Body of pancreas (tissue), 4 donors: ENCODE data around the gene GSE1. TPM values are rescaled to one million over a fixed set of nuclear protein-coding genes. Genes with fewer than 3 reads are reported as not detected.
A peak's percentile ranks its signal among the peaks of the same experiment; 100 is the strongest.

ENCODE experiments used
- ATAC-seq: fragments of 150-250 bp; one replicate; pipeline ENCODE4 v1.9.1; 2016
- DNase-seq, 4 donors: peaks; one replicate each; pipeline ENCODE4 v3.0.0-alpha.2; 2019
- H3K27ac ChIP-seq, 4 donors: fragments of 200-600 bp; sonication (generic); 1 replicate in 3 of 4; 2 replicates in 1 of 4; pipeline versions ENCODE4 v1.5.1 to v1.6.1; 2016 to 2019; ENCODE audit warnings: mild to moderate bottlenecking in 1 of 4, mixed read lengths in 1 of 4, moderate library complexity in 1 of 4
- H3K27me3 ChIP-seq, 2 donors: fragments of 200-600 bp; sonication (generic); one replicate each; pipeline ENCODE4 v1.6.0; 2016; ENCODE audit warnings: mild to moderate bottlenecking in 1 of 2
- H3K36me3 ChIP-seq, 2 donors: fragments of 200-600 bp; sonication (generic); replicated peaks in 1 of 2; 2 replicates each; pipeline ENCODE4 v1.5.1; 2016; ENCODE audit warnings: low read depth in 2 of 2; ENCODE audit not compliant: insufficient read depth in 1 of 2
- H3K4me1 ChIP-seq: fragments of 200-600 bp; sonication (generic); one replicate; pipeline ENCODE4 v1.6.0; 2016
- H3K4me3 ChIP-seq, 2 donors: fragments of 200-600 bp; sonication (generic); 1 replicate in 1 of 2; 2 replicates in 1 of 2; pipeline ENCODE4 v1.5.1; 2016 to 2019
- H3K9me3 ChIP-seq, 3 donors: fragments of 200-600 bp; sonication (generic); 1 replicate in 2 of 3; 2 replicates in 1 of 3; pipeline ENCODE4 v1.5.1; 2016
- POLR2A ChIP-seq, 3 donors: fragments of 450-650 bp; IDR thresholded peaks; one replicate each; pipeline ENCODE4 v1.6.1; 2016; ENCODE audit warnings: antibody characterized with exemption in 3 of 3, mild to moderate bottlenecking in 2 of 3
- WGBS, 2 donors: methylation state at CpG; one replicate each; pipeline ENCODE4 v1.1.5; 2017; 5-methylcytosine and 5-hydroxymethylcytosine counted together
- intact Hi-C: fragments of 100-400 bp; cut with DNase I; formaldehyde crosslinking; loops from one replicate; pipeline ENCODE4 v1.15.1; 2023
- total RNA-seq, 2 donors: library from RNA; depleted of rRNA; stranded (reverse); fragments of >200 nt; gene quantifications; one replicate each; pipeline ENCODE4 v1.1.0, GENCODE V29; 2016
- TF ChIP-seq, protein P1 (sequence below), 7 experiments: fragments of 450-650 bp in 4 of 7; fragments of 200-600 bp in 3 of 7; sonication (generic) in 3 of 7; IDR thresholded peaks; one replicate each; pipeline ENCODE4 v1.5.1; 2016 to 2019; ENCODE audit warnings: antibody characterized with exemption in 7 of 7

GSE1 gene
- total RNA-seq, 2 donors from 2014 or later: 76.5 to 221 TPM

DNA sequence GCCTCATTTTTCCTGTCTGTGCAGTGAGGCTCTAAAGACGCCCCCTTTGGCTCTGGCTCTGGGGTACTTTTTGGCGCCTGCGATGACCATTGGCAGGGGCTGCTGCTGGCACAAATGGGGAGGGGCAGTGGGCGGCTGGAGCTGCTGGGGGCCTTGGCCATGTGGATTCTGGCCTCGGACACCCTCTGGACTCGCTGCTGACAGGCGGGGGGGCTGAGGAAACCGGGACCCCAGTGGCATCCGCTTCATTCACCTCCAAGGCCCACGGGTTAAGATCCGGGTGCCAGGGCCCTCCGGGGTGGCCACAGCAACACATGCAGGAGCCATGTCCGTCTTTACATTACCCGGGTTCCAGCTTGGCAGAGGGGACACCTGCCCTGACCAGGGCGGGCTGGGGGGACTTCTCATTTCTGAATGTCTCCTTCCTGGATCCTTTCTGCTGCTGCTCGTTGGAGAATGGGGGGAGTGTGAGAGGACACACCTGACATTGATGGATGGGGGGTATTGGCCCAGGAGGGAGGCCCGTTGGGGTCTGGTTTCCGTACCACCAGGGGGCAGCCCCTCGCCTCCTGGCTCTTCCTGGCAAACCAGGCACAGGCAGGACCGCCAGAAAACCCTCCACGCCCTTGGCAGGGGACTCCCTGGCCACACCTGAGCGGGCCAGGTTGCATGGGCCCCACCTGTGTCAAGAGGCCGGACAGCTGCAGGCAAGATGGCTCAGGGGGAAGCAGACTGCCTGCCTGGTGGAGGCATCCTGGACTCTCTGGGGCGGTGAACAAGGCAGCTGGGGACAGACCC lies 21.8 kb downstream of the GSE1 start:
- H3K4me1 ChIP-seq: peaks cover 96% of the 10 kb centered on the region
- H3K4me3 ChIP-seq: no peak overlapping the region
- H3K27ac ChIP-seq: peak overlapping the region; percentile 74 to 81 (median 76)
- no peaks in the 10 kb centered on the region for H3K27me3 ChIP-seq
- no peak for ATAC-seq
- DNase-seq: no peak
- TF ChIP-seq POLR2A (IDR thresholded peaks at IDR 0.05): no peak
- TF ChIP-seq, protein P1, sequence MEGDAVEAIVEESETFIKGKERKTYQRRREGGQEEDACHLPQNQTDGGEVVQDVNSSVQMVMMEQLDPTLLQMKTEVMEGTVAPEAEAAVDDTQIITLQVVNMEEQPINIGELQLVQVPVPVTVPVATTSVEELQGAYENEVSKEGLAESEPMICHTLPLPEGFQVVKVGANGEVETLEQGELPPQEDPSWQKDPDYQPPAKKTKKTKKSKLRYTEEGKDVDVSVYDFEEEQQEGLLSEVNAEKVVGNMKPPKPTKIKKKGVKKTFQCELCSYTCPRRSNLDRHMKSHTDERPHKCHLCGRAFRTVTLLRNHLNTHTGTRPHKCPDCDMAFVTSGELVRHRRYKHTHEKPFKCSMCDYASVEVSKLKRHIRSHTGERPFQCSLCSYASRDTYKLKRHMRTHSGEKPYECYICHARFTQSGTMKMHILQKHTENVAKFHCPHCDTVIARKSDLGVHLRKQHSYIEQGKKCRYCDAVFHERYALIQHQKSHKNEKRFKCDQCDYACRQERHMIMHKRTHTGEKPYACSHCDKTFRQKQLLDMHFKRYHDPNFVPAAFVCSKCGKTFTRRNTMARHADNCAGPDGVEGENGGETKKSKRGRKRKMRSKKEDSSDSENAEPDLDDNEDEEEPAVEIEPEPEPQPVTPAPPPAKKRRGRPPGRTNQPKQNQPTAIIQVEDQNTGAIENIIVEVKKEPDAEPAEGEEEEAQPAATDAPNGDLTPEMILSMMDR (IDR thresholded peaks at IDR 0.05): peak in 3 of 7 experiments; percentile 15 to 31 (median 26)
- no peaks in the 10 kb centered on the region for H3K36me3 ChIP-seq
- 38 to 66% methylated on average over 4 to 24 of the region's 24 CpGs for WGBS, 2 donors
- H3K9me3 ChIP-seq: no peaks in the 10 kb centered on the region
- intact Hi-C loops: no loop called here

DNA sequence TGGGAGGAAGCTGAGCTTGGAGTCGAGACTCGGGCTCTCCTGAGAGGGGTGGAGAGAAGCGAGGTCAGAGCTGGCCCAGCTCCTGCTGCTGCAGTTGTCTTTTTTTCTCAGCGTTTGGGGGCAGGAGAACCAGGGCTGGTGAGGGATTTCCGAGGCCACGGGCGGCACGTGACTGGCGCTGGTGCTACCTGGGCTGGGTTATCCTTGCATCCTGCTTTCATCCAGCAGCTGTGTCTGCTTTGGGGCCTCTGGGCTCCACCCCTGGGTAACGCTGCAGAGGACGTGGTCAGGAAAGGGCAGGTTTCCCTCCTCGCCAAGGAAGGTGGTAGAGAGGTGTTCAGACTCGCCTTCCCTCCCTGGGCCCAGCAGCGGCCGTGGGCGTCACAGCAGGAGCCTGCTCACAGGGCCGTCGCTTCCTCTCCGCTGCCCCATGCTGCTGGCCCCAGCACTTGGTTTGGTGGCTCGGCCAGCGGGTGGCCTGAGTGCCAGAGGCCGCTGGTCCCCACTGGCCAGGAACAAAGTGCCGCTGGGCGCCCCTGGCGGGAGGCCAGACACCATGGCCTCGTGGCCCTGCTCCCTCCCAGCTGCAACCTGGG lies 22.5 kb downstream of the GSE1 start:
- Histone ChIP-seq H3K4me3 (no peak overlapping the region), H3K4me1 (peaks cover 100% of the 10 kb centered on the region), H3K27me3 (no peaks in the 10 kb centered on the region), H3K36me3 (no peaks in the 10 kb centered on the region), H3K9me3 (no peaks in the 10 kb centered on the region), H3K27ac (peak overlapping the region; percentile 74 to 81 (median 76))
- WGBS, 2 donors: 36 to 50% methylated on average over 9 to 26 of the region's 26 CpGs
- peak; percentile 75 to 91 (median 86) for DNase-seq
- intact Hi-C loops: no loop called here
- peak; percentile 61 for ATAC-seq
- no peak for TF ChIP-seq POLR2A (IDR thresholded peaks at IDR 0.05)
- TF ChIP-seq, protein P1 (IDR thresholded peaks at IDR 0.05): no peak

DNA sequence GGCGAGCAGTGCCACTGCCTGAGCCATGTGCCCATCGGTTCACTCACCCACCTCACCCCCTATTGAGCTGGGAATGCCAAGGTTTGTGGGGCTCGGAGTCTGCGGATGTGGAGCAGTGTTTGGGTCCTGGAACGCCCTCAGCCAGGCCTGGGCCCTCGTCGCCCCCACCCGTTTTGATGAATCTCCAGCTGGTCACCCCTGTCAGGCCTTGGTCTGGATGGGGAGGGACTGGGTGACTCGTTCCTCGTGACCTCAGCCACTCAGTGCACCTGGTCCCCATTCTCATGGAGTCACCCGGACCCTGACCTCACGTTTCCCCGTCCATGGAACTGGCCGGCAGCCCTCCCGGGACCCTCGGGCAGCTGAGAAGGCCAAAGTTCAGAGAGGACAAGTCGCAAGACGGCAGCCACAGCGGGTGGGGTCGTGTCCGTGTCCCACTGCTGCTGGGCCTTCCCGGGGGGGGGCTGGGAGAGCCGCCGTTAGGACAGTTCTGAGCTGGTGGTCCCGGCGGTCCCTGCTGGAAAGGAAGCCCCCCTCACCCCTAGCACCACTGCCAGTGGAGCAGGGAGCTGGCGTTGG lies 23.2 kb downstream of the GSE1 start:
- 61 to 73% methylated on average over 13 to 27 of the region's 27 CpGs for WGBS, 2 donors
- H3K36me3 ChIP-seq: no peaks in the 10 kb centered on the region
- no peak for TF ChIP-seq POLR2A (IDR thresholded peaks at IDR 0.05)
- TF ChIP-seq, protein P1 (IDR thresholded peaks at IDR 0.05): no peak
- no peak overlapping the region for H3K4me3 ChIP-seq
- intact Hi-C loops: no loop called here
- H3K4me1 ChIP-seq: peaks cover 100% of the 10 kb centered on the region
- no peaks in the 10 kb centered on the region for H3K27me3 ChIP-seq
- H3K27ac ChIP-seq: peak overlapping the region; percentile 74 to 81 (median 75)
- DNase-seq: no peak
- no peak for ATAC-seq
- no peaks in the 10 kb centered on the region for H3K9me3 ChIP-seq

DNA sequence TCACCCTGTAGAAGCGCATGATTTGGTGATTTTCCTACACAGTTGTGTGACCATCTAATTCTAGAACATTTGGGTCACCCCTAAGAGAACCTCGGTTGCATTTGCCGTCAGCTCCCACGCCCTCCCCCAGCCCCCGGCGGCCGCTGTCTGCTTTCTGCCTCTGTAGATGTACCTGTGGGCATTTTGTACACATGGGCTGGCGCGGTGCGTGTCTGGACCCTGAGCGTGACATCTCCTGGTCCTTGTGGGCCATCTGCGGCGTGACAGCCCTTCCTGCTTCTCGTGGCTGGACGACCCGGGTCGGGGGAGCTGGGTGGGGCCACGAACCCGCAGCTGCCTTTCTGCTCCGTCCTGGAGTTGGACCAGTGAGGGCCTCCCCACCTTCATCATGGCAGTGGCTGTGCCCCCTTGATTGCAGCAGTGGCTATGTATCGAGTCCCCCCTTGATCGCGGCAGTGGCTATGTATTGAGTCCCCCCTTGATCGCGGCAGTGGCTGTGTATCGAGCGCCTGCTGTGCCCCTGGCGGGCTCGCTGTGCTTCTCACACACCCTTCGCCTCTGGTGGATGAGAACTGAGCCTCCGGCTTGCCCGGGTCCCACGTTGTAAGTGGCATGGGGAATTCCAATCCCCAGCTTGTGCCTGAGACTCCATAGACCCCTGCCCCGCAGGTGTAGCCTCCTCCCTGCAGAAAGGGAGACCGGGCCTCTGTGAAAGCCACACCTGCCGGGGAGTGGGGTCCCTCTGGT lies 24.1 kb downstream of the GSE1 start:
- Histone ChIP-seq H3K27me3 (no peaks in the 10 kb centered on the region), H3K4me3 (no peak overlapping the region), H3K27ac (peak overlapping the region; percentile 9 to 76 (median 61)), H3K4me1 (peaks cover 100% of the 10 kb centered on the region), H3K36me3 (no peaks in the 10 kb centered on the region), H3K9me3 (no peaks in the 10 kb centered on the region)
- DNase-seq (no peak), ATAC-seq (no peak)
- intact Hi-C loops: no loop called here
- TF ChIP-seq, protein P1 (IDR thresholded peaks at IDR 0.05): no peak
- TF ChIP-seq POLR2A (IDR thresholded peaks at IDR 0.05): no peak
- 67 to 85% methylated on average over 19 to 36 of the region's 36 CpGs for whole genome bisulfite sequencing, 2 donors
